PC-9 (cell line): ENCODE data around the gene YTHDF2. TPM values are rescaled to one million over a fixed set of nuclear protein-coding genes. Genes with fewer than 3 reads are reported as not detected.

ENCODE experiments used
- BruUV-seq: library from RNA; stranded (reverse); fragments of 400-500 nt; replicated peaks from 2 replicates; lab custom pipeline; 2021; lab: Mats Ljungman, UMichigan
- CTCF ChIA-PET: fragments of 300-600 bp; sonication (Branson Sonifier 250); formaldehyde crosslinking; loops from one replicate; lab custom pipeline; 2022; ENCODE audit warnings: antibody characterized with exemption; lab: Charles Lee
- POLR2A ChIA-PET: fragments of 300-600 bp; sonication (Branson Sonifier 250); formaldehyde crosslinking; loops from one replicate; lab custom pipeline; 2022; ENCODE audit warnings: antibody characterized with exemption; ENCODE audit not compliant: unreplicated experiment; lab: Charles Lee
- DNase-seq, 2 experiments: peaks; one replicate each; pipeline versions ENCODE4 v3.0.0 to v3.0.0-alpha.2; 2015 to 2022; ENCODE audit warnings: mixed read lengths in 1 of 2
- H2AFZ ChIP-seq: fragments of 200-600 bp; sonication (generic); 2 replicates; pipeline ENCODE4 v1.8.1; 2017; ENCODE audit warnings: antibody characterized with exemption
- H3F3A ChIP-seq: fragments of 200-600 bp; sonication (generic); 2 replicates; pipeline ENCODE4 v1.8.1; 2017; ENCODE audit warnings: antibody characterized with exemption, mild to moderate bottlenecking, low read depth; ENCODE audit not compliant: insufficient read depth
- H3K27ac ChIP-seq: fragments of 200-600 bp; sonication (generic); 2 replicates; pipeline ENCODE4 v1.6.1; 2016; ENCODE audit warnings: mixed run types
- H3K27me3 ChIP-seq: fragments of 200-600 bp; sonication (generic); 2 replicates; pipeline ENCODE4 v1.6.1; 2016; ENCODE audit warnings: low read depth, mixed run types; ENCODE audit not compliant: insufficient read depth
- H3K36me3 ChIP-seq: fragments of 200-600 bp; sonication (generic); 2 replicates; pipeline ENCODE4 v1.6.1; 2016; ENCODE audit warnings: low read depth, mixed run types
- H3K4me1 ChIP-seq: fragments of 200-600 bp; sonication (generic); replicated peaks from 2 replicates; pipeline ENCODE4 v1.6.1; 2016; ENCODE audit warnings: mixed run types; ENCODE audit not compliant: insufficient read depth
- H3K4me2 ChIP-seq: fragments of 200-600 bp; sonication (generic); 2 replicates; pipeline ENCODE4 v1.6.1; 2017; ENCODE audit warnings: mixed run types
- H3K4me3 ChIP-seq: fragments of 200-600 bp; sonication (generic); 2 replicates; pipeline ENCODE4 v1.6.1; 2016; ENCODE audit warnings: mixed run types
- H3K79me2 ChIP-seq: fragments of 200-600 bp; sonication (generic); 2 replicates; pipeline ENCODE4 v1.6.1; 2017; ENCODE audit warnings: low read depth, mixed run types
- H3K9me2 ChIP-seq: fragments of 200-600 bp; sonication (generic); 2 replicates; pipeline ENCODE4 v1.8.1; 2017; ENCODE audit warnings: mild to moderate bottlenecking; ENCODE audit not compliant: insufficient read depth
- H3K9me3 ChIP-seq: fragments of 200-600 bp; sonication (generic); 2 replicates; pipeline ENCODE4 v1.8.1; 2016; ENCODE audit warnings: low read depth; ENCODE audit not compliant: insufficient read depth
- H4K20me1 ChIP-seq: fragments of 200-600 bp; sonication (generic); 2 replicates; pipeline ENCODE4 v1.8.1; 2017; ENCODE audit not compliant: insufficient read depth
- CTCF ChIP-seq: fragments of 200-600 bp; sonication (generic); conservative IDR thresholded peaks from 2 replicates; pipeline ENCODE4 v1.6.1; 2017; ENCODE audit warnings: mixed run types, antibody characterized with exemption, mild to moderate bottlenecking, moderate library complexity
- EZH2 ChIP-seq: fragments of 200-600 bp; sonication (generic); IDR thresholded peaks from 2 replicates; pipeline ENCODE4 v1.8.0; 2017; ENCODE audit warnings: antibody characterized with exemption, low read depth
- intact Hi-C: fragments of 100-400 bp; cut with micrococcal nuclease; formaldehyde crosslinking; loops from one replicate; pipeline ENCODE4 v1.10.0; 2022; ENCODE audit not compliant: unreplicated experiment
- total RNA-seq: library from RNA; stranded (reverse); gene quantifications from 2 replicates; pipeline ENCODE4 v1.2.3, GENCODE V29; 2021

Gene YTHDF2
- total RNA-seq, 1 experiment from 2014 or later = 63.4 TPM

GRCh38 chr1:28751315-28752060 lies 14.7 kb downstream of the YTHDF2 start:
- peak overlapping the region; percentile 29 for H3K4me2 ChIP-seq
- ChIA-PET POLR2A (interaction anchor here (0.6 kb wide), 2 partner anchors 9 to 15 kb away, joined by 3 to 8 read pairs; partner anchors contain the start of gene YTHDF2), CTCF (interaction anchor here (0.6 kb wide), 1 partner anchor 125 kb away, joined by 5 read pairs; no protein-coding TSS in a partner anchor)
- no peaks in the 10 kb centered on the region for H3K9me3 ChIP-seq
- peaks cover 99% of the 10 kb centered on the region for H3K79me2 ChIP-seq
- no peaks in the 10 kb centered on the region for H3K9me2 ChIP-seq
- H3F3A ChIP-seq = peaks cover 10% of the 10 kb centered on the region; the same call in 1 of the 2 replicates
- H4K20me1 ChIP-seq = peaks cover 97% of the 10 kb centered on the region
- H3K27ac ChIP-seq = no peak overlapping the region
- no peak overlapping the region for H2AFZ ChIP-seq
- no peaks in the 10 kb centered on the region; the same call in 1 of the 2 replicates for H3K36me3 ChIP-seq
- H3K4me1 ChIP-seq = peaks cover 15% of the 10 kb centered on the region
- H3K4me3 ChIP-seq = no peak overlapping the region
- H3K27me3 ChIP-seq = no peaks in the 10 kb centered on the region
- no peak for TF ChIP-seq EZH2
- no peak for TF ChIP-seq CTCF
- DNase-seq = no peak
- BruUV-seq = no TSS peak
- intact Hi-C loops = no loop called here

DNA sequence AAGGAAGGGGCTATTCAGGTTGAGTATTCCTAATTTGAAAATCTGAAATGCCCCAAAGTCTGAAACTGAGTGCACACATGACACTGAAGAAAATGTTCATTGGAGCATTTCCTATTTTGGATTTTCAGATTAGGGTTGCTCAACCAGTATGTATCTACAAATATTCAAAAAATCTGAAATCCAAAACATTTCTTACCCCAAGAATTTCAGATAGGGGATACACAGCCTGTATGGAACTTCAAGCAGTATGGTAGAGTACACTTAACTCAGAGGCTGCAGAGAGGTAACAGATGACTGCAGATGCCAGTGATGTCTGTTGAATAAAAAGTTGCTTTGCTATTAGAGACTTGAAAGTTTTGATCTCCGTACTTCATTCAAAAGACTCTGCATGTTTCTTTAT lies 19.0 kb downstream of the YTHDF2 start:
- H4K20me1 ChIP-seq = peaks cover 94% of the 10 kb centered on the region
- no peak for DNase-seq
- POLR2A ChIA-PET = no interaction called here
- peaks cover 8% of the 10 kb centered on the region; the same call in 1 of the 2 replicates for H3K4me1 ChIP-seq
- no peaks in the 10 kb centered on the region for H3K27me3 ChIP-seq
- BruUV-seq = no TSS peak
- no peaks in the 10 kb centered on the region for H3K9me3 ChIP-seq
- intact Hi-C loops = no loop called here
- H3K27ac ChIP-seq = no peak overlapping the region
- no peaks in the 10 kb centered on the region; the same call in 1 of the 2 replicates for H3K36me3 ChIP-seq
- H3K79me2 ChIP-seq = peaks cover 98% of the 10 kb centered on the region
- peaks cover 10% of the 10 kb centered on the region; the same call in 1 of the 2 replicates for H3F3A ChIP-seq
- H3K4me3 ChIP-seq = no peak overlapping the region
- CTCF ChIA-PET = no interaction called here
- no peaks in the 10 kb centered on the region for H3K9me2 ChIP-seq
- no peak overlapping the region for H3K4me2 ChIP-seq
- TF ChIP-seq EZH2 = no peak
- no peak for TF ChIP-seq CTCF
- no peak overlapping the region for H2AFZ ChIP-seq

- no peaks in the 10 kb centered on the region for H3K9me3 ChIP-seq
- H3K36me3 ChIP-seq = no peaks in the 10 kb centered on the region
- H3K4me3 ChIP-seq = no peak overlapping the region
- ChIA-PET CTCF (interaction anchor here (0.6 kb wide), 1 partner anchor 21 kb away, joined by 3 read pairs; no protein-coding TSS in a partner anchor), POLR2A (no interaction called here)
- no peak overlapping the region for H2AFZ ChIP-seq
- intact Hi-C loops = no loop called here
- H3K27ac ChIP-seq = no peak overlapping the region
- TF ChIP-seq CTCF (no peak), EZH2 (no peak)
- H3K79me2 ChIP-seq = peaks cover 96% of the 10 kb centered on the region
- peaks cover 91% of the 10 kb centered on the region for H4K20me1 ChIP-seq
- no peak for DNase-seq
- no peak overlapping the region for H3K4me2 ChIP-seq
- no peaks in the 10 kb centered on the region for H3K27me3 ChIP-seq
- H3K9me2 ChIP-seq = no peaks in the 10 kb centered on the region
- H3F3A ChIP-seq = peaks cover 4% of the 10 kb centered on the region; the same call in 1 of the 2 replicates
- no TSS peak for BruUV-seq
- no peaks in the 10 kb centered on the region for H3K4me1 ChIP-seq
Measured at GRCh38 chr1:28756846-28757245, 20.1 kb downstream of the YTHDF2 start.
